NB4 (cell line): ENCODE measurements around the gene KNOP1.

Experiments
- DNase-seq: peaks from one replicate; pipeline ENCODE4 v3.0.0; 2010; ENCODE audit warnings: low read depth
- H3K4me3 ChIP-seq: one replicate; pipeline ENCODE4 v1.5.1; 2011; ENCODE audit warnings: mild to moderate bottlenecking, low read depth, low read length, moderate library complexity
- MYC ChIP-seq: IDR thresholded peaks from 2 replicates; pipeline ENCODE4 v1.6.1; 2011; ENCODE audit warnings: low read depth, low read length
- POLR2A ChIP-seq: IDR thresholded peaks from 2 replicates; pipeline ENCODE4 v1.6.1; 2011; ENCODE audit warnings: mild to moderate bottlenecking; ENCODE audit not compliant: insufficient read length; ENCODE audit errors: extremely low read depth
- TF ChIP-seq, protein P1 (sequence below): IDR thresholded peaks from 2 replicates; pipeline ENCODE4 v1.6.1; 2011; ENCODE audit warnings: low read depth, low read length
- TF ChIP-seq, protein P2 (sequence below): IDR thresholded peaks from one replicate; pipeline ENCODE4 v1.5.1; 2012; ENCODE audit warnings: low read depth, low read length

Gene KNOP1

DNA sequence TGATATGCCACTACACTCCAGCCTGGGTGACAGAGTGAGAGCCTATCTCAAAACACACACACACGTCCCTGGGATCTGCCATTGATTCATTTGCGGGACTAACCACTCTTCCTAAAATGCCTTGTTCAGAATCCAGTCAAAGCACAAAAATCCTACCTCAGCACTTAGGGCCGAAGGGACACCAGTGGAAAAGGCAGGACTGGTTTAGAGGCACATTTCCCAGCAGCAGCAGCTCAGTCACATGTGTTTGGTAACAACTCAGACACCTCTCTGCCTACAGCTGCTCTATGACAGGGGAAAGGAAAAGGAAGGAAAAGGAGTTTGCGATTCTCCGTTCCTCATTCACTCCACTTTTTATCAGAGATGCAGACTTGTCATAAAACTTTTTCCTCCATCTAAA lies 12.2 kb downstream of the KNOP1 start:
- no peak for DNase-seq
- H3K4me3 ChIP-seq = no peak overlapping the region
- TF ChIP-seq MYC = no peak
- no peak for TF ChIP-seq POLR2A
- TF ChIP-seq, protein P1, sequence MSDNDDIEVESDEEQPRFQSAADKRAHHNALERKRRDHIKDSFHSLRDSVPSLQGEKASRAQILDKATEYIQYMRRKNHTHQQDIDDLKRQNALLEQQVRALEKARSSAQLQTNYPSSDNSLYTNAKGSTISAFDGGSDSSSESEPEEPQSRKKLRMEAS = no peak
- TF ChIP-seq, protein P2, sequence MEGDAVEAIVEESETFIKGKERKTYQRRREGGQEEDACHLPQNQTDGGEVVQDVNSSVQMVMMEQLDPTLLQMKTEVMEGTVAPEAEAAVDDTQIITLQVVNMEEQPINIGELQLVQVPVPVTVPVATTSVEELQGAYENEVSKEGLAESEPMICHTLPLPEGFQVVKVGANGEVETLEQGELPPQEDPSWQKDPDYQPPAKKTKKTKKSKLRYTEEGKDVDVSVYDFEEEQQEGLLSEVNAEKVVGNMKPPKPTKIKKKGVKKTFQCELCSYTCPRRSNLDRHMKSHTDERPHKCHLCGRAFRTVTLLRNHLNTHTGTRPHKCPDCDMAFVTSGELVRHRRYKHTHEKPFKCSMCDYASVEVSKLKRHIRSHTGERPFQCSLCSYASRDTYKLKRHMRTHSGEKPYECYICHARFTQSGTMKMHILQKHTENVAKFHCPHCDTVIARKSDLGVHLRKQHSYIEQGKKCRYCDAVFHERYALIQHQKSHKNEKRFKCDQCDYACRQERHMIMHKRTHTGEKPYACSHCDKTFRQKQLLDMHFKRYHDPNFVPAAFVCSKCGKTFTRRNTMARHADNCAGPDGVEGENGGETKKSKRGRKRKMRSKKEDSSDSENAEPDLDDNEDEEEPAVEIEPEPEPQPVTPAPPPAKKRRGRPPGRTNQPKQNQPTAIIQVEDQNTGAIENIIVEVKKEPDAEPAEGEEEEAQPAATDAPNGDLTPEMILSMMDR = no peak

DNA sequence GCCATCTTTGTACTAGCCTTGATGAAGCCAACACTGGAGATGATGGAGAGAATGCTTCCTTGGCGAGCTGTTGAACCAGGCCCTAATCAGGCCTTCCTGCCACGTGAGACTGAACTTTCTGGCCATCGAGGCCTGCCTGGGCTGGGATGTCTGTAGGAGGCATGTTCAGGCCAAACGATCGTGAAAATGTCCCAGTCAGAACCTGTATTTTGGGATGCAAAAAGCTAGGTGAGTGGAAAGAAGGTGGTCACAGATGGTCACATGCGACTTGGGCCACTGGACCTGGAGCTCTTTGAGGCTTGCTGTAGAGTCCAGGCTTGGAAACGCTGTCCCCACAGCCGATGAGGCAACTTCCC lies 12.9 kb downstream of the KNOP1 start:
- no peak for TF ChIP-seq MYC
- DNase-seq = no peak

DNA sequence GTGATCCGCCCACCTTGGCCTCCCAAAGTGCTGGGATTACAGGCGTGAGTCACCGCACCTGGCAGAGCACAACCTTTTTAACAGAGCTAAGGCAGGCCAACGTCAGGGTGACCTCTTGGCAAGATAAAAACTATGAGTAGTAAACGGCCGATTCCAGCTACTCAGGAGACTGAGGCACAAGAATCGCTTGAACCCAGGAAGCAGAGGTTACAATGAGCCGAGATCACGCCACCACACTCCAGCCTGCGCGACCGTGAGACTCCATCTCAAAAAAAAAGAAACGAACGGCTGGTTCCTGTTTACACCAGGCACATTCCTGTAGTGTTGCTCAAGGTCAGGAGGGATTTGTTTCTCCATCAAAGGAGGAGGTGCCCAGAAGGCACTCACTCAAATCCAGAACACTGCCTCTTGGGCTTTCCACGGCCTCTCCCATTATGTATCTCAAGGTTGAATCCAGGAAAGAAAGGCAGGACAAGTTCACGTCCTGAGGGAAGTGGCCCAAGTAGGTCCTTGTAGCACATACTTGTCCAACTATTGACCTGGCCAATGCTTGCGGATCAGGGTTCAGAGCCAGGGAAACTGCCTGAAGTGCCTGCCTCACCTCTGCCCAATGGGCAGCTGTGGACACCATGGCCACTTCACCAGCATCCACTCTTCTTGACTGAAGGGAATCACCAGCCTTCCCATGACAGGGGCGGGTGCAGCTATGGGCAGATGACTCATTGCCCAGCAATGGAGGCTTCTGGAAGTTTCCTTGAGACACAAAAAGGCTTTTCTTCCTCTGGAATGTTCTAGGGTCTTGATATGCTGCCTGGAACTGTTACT lies 13.5 kb downstream of the KNOP1 start:
- H3K4me3 ChIP-seq = no peak overlapping the region
- TF ChIP-seq, protein P1 = no peak
- TF ChIP-seq, protein P2 = no peak
- no peak for TF ChIP-seq POLR2A
- no peak for TF ChIP-seq MYC
- no peak for DNase-seq

More for the DNA sequence above, 12.9 kb downstream of the KNOP1 start:
- no peak overlapping the region for H3K4me3 ChIP-seq

DNA sequence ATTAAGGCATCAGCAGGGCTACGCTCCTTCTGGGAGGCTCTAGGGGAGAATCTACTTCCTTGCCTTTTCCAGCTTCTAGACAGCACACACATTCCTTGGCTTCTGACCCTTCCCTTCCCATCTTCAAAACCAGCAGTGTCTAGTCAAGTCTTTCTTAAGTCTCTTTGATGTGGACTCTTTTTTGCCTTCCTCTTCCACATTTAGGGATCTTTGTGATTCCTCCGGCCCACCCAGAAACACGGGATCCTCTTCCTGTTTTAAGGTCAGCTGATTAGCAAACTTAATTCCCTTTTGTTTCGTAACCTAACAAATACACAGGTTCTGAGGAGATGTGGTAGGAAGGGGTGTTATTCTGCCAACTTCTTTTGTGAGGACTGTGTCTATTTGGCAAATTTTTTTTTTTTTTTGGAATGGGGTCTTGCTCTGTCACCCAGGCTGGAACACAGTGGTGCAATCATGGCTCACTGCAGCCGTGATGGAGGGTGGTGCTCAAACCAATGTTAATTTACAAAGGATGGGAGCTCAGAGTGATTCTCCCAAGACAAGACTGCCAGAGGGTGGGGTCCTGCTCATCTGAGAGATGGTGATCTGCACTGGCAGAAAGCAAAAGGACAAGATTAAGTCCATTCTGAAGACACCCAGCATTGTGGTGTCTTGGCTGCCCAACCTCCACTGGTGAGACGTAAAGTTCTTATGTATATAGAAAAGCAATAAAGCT lies 14.7 kb downstream of the KNOP1 start:
- TF ChIP-seq POLR2A = no peak
- TF ChIP-seq, protein P1 = no peak
- no peak for TF ChIP-seq MYC
- TF ChIP-seq, protein P2 = no peak
- DNase-seq = no peak

DNA sequence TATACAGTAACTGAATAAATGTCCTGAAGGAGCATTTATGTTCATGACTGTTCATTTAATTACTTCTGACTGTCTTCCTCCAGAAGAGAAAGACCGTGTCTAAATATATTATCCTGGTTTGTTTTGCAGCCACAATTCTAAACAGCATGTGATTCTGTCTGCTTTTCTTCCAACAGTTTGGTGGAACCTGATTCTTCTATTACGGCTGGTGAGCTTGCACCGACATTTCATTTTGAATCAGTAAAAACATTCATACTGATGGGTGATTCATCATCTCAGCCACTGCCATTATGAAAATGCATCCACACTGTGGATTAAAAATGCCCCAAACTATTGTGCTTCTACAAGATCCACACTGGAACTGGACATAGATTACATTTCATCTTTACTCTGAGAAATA lies 16.9 kb downstream of the KNOP1 start:
- no peak overlapping the region for H3K4me3 ChIP-seq
- TF ChIP-seq POLR2A (no peak), MYC (no peak)
- TF ChIP-seq, protein P1 = no peak
- TF ChIP-seq, protein P2 = no peak
- no peak for DNase-seq

More for the DNA sequence above, 14.7 kb downstream of the KNOP1 start:
- no peak overlapping the region for H3K4me3 ChIP-seq

DNA sequence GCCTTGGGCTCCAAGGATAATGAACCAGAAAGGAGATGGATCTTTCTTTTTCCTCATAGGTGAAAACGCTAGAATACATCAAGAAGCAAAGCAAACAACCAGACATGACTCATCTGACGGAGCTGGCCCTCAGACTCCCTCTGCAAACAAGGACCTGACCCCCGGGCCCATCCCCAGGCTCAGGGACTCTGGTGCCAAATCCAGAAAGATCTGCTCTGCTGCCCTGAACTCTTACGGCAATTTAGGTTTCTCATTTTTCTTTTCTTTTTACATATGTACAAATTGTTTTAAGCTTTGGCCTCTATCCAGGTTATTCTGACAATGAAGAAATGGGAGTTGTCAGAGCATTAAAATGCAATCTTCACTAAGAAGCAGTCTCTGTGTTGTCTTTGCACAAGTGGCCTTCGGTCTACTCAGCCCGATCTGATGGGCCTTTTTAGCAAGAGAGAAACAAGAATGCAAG lies 17.7 kb downstream of the KNOP1 start:
- no peak for DNase-seq
- H3K4me3 ChIP-seq = no peak overlapping the region
- TF ChIP-seq, protein P1 = no peak
- TF ChIP-seq MYC (no peak), POLR2A (no peak)
- TF ChIP-seq, protein P2 = no peak
